OCI-LY1 (cell line): ENCODE data around the gene PPIL6.

Source experiments
- H2AFZ ChIP-seq: fragments of 200-600 bp; sonication (generic), shearing (Covaris generic); 2 replicates; pipeline ENCODE4 v1.6.0; 2014; ENCODE audit warnings: antibody characterized with exemption, mild to moderate bottlenecking, low read length
- H3F3A ChIP-seq: fragments of 200-600 bp; sonication (generic), shearing (Covaris generic); 2 replicates; pipeline ENCODE4 v1.6.0; 2014; ENCODE audit warnings: mild to moderate bottlenecking, antibody characterized with exemption, low read length, moderate library complexity; ENCODE audit not compliant: insufficient read depth
- H3K27ac ChIP-seq: fragments of 200-600 bp; sonication (generic); 2 replicates; pipeline ENCODE4 v1.5.1; 2014; ENCODE audit warnings: low read length, mixed run types, mild to moderate bottlenecking, low read depth; ENCODE audit not compliant: poor library complexity, severe bottlenecking
- H3K27me3 ChIP-seq: fragments of 200-600 bp; sonication (generic); 2 replicates; pipeline ENCODE4 v1.6.0; 2014; ENCODE audit warnings: antibody characterized with exemption, mild to moderate bottlenecking, low read length, moderate library complexity; ENCODE audit not compliant: insufficient read depth
- H3K36me3 ChIP-seq: fragments of 200-600 bp; sonication (generic); 2 replicates; pipeline ENCODE4 v1.6.1; 2014; ENCODE audit warnings: mild to moderate bottlenecking, antibody characterized with exemption, low read length, moderate library complexity, mixed read lengths; ENCODE audit not compliant: insufficient read depth
- H3K4me1 ChIP-seq: fragments of 200-600 bp; sonication (generic); 2 replicates; pipeline ENCODE4 v1.5.1; 2014; ENCODE audit warnings: mild to moderate bottlenecking, low read length, moderate library complexity; ENCODE audit not compliant: insufficient read depth, severe bottlenecking
- H3K4me2 ChIP-seq: fragments of 200-600 bp; sonication (generic), shearing (Covaris generic); 2 replicates; pipeline ENCODE4 v1.6.1; 2014; ENCODE audit warnings: low read length
- H3K4me3 ChIP-seq: fragments of 200-600 bp; sonication (generic); 2 replicates; pipeline ENCODE4 v1.5.1; 2014; ENCODE audit warnings: low read length, low read depth, mild to moderate bottlenecking, mixed read lengths; ENCODE audit not compliant: poor library complexity, severe bottlenecking
- H3K79me2 ChIP-seq: fragments of 200-600 bp; shearing (Covaris generic); 2 replicates; pipeline ENCODE4 v1.6.1; 2016; ENCODE audit warnings: mixed run types, low read length, mixed read lengths; ENCODE audit not compliant: insufficient read depth
- H3K9ac ChIP-seq: fragments of 200-600 bp; sonication (generic), shearing (Covaris generic); 2 replicates; pipeline ENCODE4 v1.6.1; 2014; ENCODE audit warnings: mild to moderate bottlenecking, low read length, mixed read lengths
- H3K9me2 ChIP-seq: fragments of 200-600 bp; sonication (generic), shearing (Covaris generic); 2 replicates; pipeline ENCODE4 v1.6.1; 2014; ENCODE audit warnings: low read depth, mild to moderate bottlenecking, low read length, mixed read lengths
- H3K9me3 ChIP-seq: fragments of 200-600 bp; shearing (Covaris generic); 2 replicates; pipeline ENCODE4 v1.6.1; 2014; ENCODE audit warnings: low read length, mixed read lengths
- H4K20me1 ChIP-seq: fragments of 200-600 bp; sonication (generic), shearing (Covaris generic); 2 replicates; pipeline ENCODE4 v1.6.0; 2016; ENCODE audit warnings: mild to moderate bottlenecking, low read length; ENCODE audit not compliant: insufficient read depth
- EZH2 ChIP-seq: fragments of 200-600 bp; sonication (generic), shearing (Covaris generic); IDR thresholded peaks from 2 replicates; pipeline ENCODE4 v1.8.0; 2017; ENCODE audit warnings: borderline replicate concordance, mixed run types, mild to moderate bottlenecking, antibody characterized with exemption, low read length, moderate library complexity, mixed read lengths
- TF ChIP-seq, protein P1 (sequence below): fragments of 200-600 bp; sonication (generic), shearing (Covaris generic); IDR thresholded peaks from 2 replicates; pipeline ENCODE4 v1.5.1; 2017; ENCODE audit warnings: mild to moderate bottlenecking, antibody characterized with exemption, low read length, moderate library complexity, mixed read lengths

PPIL6 gene

GRCh38 chr6:109393886-109394281, 46.5 kb downstream of the PPIL6 start:
- H3K9me2 ChIP-seq: no peaks in the 10 kb centered on the region
- no peak overlapping the region for H3K4me2 ChIP-seq
- no peak overlapping the region for H2AFZ ChIP-seq
- no peaks in the 10 kb centered on the region for H4K20me1 ChIP-seq
- H3K27ac ChIP-seq: no peak overlapping the region
- H3K4me3 ChIP-seq: no peak overlapping the region
- no peaks in the 10 kb centered on the region for H3F3A ChIP-seq
- no peak overlapping the region for H3K9ac ChIP-seq
- no peaks in the 10 kb centered on the region for H3K4me1 ChIP-seq
- H3K36me3 ChIP-seq: no peaks in the 10 kb centered on the region
- no peaks in the 10 kb centered on the region for H3K9me3 ChIP-seq
- TF ChIP-seq, protein P1, sequence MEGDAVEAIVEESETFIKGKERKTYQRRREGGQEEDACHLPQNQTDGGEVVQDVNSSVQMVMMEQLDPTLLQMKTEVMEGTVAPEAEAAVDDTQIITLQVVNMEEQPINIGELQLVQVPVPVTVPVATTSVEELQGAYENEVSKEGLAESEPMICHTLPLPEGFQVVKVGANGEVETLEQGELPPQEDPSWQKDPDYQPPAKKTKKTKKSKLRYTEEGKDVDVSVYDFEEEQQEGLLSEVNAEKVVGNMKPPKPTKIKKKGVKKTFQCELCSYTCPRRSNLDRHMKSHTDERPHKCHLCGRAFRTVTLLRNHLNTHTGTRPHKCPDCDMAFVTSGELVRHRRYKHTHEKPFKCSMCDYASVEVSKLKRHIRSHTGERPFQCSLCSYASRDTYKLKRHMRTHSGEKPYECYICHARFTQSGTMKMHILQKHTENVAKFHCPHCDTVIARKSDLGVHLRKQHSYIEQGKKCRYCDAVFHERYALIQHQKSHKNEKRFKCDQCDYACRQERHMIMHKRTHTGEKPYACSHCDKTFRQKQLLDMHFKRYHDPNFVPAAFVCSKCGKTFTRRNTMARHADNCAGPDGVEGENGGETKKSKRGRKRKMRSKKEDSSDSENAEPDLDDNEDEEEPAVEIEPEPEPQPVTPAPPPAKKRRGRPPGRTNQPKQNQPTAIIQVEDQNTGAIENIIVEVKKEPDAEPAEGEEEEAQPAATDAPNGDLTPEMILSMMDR: no peak
- TF ChIP-seq EZH2: no peak
- H3K27me3 ChIP-seq: no peaks in the 10 kb centered on the region
- H3K79me2 ChIP-seq: no peaks in the 10 kb centered on the region

GRCh38 chr6:109393157-109393885, 47.1 kb downstream of the PPIL6 start:
- Histone ChIP-seq H3K4me2 (no peak overlapping the region), H2AFZ (no peak overlapping the region), H4K20me1 (no peaks in the 10 kb centered on the region), H3K27ac (no peak overlapping the region), H3K27me3 (no peaks in the 10 kb centered on the region), H3K79me2 (no peaks in the 10 kb centered on the region), H3F3A (no peaks in the 10 kb centered on the region), H3K9ac (no peak overlapping the region), H3K4me1 (no peaks in the 10 kb centered on the region), H3K36me3 (no peaks in the 10 kb centered on the region), H3K4me3 (no peak overlapping the region), H3K9me2 (no peaks in the 10 kb centered on the region), H3K9me3 (no peaks in the 10 kb centered on the region)
- TF ChIP-seq, protein P1: no peak

DNA sequence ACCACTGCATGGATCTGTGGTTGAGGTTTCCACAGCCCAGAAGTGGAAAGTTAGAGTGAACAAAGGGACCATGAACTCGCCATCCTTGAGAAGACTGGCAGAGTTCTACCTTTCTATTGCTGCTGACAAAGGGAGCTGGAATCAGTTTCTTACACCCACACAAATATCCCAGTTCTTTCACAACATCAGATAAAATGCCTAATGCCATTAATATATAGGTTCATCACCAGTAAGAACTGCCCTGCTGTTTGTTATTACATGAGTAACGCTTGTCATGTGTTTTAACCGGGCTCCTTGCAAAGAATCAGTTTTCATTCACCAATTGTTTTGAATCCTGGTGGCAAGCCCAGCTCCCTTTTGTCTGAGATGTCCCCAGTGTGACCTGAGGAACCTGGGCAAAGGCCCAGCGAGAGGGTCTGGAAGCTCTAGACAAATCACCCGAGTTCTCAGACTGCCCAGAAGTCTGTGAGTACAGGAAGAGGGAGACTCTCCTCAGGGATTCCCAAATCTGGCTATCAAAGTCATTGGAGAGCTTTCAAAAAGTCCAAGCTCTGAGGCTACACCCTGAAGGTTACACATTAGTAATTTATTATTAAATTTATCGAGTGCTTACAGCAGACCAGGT, 50.7 kb downstream of the PPIL6 start:
- TF ChIP-seq EZH2: no peak
- Histone ChIP-seq H3K4me3 (no peak overlapping the region), H3K36me3 (no peaks in the 10 kb centered on the region), H3F3A (no peaks in the 10 kb centered on the region), H4K20me1 (no peaks in the 10 kb centered on the region), H3K4me2 (no peak overlapping the region), H3K9me2 (no peaks in the 10 kb centered on the region), H2AFZ (no peak overlapping the region), H3K9ac (no peak overlapping the region), H3K4me1 (no peaks in the 10 kb centered on the region), H3K27me3 (no peaks in the 10 kb centered on the region), H3K27ac (no peak overlapping the region), H3K9me3 (no peaks in the 10 kb centered on the region), H3K79me2 (no peaks in the 10 kb centered on the region)
